GM19035 (cell line): Measurements from ENCODE around the gene TNIP3.
"Not testable (repeated sequence)": the region's sequence is repeated elsewhere in the genome, so short reads cannot be mapped to it uniquely, and the experiment has no call there.

ENCODE experiments used
- ATAC-seq: cut with Tn5 transposase; IDR thresholded peaks from one replicate; pipeline ENCODE4 v1.9.1; 2021; ENCODE audit not compliant: unreplicated experiment

The TNIP3 gene, protein sequence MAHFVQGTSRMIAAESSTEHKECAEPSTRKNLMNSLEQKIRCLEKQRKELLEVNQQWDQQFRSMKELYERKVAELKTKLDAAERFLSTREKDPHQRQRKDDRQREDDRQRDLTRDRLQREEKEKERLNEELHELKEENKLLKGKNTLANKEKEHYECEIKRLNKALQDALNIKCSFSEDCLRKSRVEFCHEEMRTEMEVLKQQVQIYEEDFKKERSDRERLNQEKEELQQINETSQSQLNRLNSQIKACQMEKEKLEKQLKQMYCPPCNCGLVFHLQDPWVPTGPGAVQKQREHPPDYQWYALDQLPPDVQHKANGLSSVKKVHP

DNA sequence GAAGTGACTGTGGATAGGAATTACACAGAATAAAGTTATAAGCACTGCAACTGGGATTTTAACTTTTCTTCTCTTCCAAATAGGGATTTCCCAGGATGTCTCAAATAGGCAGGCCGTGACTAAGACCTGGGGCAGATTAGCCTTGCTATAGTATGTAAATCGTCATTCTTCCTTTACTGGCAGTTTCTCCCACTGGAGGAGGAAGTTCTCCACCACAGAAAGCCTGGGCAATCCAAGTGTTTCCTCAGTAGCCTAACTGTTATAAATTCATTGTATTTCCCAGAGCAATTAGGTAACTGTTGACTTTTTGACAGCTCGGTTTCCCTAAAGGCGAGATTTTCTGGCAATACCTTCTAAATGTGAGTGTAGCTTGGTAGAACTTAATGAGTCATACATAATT lies at the start of gene TNIP3:
Gene TNIP3, minus strand, starts transcription at position 31 of the 400 bp plus-strand sequence. CDS start 196 bp downstream, outside the sequence.
- ATAC-seq, result no peak

DNA sequence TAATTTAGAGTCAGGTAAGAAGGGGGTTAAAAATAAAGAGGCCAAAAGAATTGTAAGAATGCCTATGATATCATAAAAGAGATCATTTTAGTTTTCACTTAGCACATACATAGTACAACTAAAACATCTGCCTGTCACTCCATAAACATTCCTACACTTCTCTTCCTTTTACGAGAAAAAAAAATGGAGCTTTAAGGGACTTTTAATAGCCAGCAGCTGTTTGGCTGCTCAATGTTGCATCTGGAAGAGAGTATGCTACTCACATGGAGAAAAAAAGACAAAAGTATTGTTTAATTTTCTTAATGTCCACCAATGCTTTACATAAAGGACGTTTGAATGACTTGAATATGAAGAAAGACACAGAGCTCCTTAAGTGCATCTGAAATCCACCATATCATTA lies 48.7 kb upstream of the TNIP3 start:
- no peak for ATAC-seq

DNA sequence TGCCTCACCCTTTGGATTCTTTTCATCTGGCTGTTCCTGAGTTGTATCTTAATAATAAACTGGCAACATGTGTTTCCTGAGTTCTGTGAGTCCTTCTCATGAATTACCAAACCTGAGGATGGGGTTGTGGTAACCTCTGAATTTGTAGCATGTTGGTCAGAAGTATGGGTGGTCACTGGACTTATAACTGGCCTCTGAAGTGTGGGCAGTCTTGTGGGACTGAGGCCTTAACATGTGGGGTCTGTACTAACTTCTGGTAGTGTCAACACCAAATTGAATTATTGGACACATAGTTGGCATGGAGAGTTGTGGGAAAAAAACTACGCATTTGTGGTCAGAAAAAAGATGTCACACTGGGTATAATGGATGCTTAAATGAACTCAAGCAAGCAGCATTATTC lies 45.0 kb upstream of the TNIP3 start:
- no peak for ATAC-seq

DNA sequence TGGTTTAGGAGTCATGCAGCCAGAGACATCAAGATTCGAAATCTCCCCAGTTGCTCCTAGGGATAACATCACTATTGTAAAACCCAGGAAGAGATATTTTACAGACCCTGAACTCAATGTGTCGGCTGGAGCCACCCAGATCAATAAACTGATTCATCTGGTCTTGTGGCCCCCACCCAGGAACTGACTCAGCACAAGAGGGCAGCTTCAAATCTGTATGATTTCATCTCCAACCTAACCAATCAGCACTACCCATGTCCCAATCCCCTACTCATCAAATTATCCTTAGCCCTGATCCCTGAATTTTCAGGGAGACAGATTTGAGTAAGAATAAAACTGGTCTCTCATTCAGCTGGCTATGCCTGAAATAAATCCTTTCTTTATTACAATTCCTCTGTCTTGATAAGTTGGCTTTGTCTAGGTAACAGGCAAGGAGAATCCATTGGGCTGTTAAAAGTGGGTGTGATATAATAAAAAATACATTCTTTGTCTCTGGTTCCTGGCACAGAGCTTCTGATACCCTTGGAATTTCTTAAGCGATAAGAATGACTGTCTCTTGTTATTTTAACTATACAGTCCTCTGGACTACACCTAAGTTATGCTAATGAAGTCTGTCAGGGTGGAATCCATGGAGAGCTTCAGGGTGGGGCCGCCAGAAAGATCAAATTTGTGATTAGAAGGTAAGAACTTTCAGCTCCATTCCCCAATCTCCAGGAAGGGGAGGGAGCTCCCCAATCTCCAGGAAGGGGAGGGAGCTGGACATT lies 44.3 kb upstream of the TNIP3 start:
- no peak for ATAC-seq

DNA sequence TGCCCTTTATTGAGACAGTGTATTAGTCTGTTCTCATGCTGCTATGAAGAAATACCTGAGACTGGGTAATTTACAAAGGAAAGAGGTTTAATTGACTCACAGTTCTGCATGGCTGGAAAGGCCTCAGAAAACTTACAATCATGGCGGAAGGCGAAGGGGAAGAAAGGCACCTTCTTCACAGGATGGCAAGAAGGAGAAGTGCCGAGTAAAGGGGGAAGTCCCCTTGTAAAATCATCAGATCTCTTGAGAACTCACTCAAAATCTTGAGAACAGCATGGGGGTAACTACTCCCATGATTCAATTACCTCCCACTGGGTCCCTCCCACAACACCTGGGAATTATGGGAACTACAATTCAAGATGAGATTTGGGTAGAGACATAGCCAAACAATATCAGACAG lies 41.7 kb upstream of the TNIP3 start:
- ATAC-seq, result not testable (repeated sequence)

DNA sequence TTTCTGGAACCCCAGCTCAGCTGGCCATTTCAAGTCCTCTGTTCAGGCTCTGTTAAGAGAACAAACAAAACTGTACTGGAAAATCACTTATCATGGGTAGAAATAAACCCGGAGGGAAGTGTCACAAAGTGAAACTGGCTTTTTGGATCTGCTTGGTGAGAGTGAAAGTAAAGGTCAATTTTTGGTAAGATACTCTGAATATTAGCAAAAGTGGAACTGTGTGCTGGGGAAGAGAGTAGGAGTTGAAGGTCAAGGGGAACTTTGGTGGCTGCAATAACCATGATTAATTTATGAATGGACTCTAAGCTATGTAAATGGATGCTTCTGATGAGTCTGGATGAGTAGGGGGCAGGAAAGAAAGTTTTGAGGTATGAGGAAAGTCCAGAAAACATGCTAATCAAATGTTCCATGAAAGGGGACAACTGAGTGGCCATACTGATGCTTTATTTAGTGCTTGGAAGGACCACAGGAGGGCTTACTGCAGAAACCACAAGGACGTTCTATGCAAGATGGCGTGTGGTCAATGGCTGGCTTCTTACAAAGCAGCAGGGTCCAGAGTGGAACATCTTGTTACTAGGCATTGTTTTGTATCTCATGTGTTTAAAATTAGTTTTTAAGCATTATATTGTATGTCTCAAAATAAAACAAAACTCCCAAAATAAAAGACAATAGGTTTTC lies 36.8 kb upstream of the TNIP3 start:
- peak; percentile 67 for ATAC-seq

DNA sequence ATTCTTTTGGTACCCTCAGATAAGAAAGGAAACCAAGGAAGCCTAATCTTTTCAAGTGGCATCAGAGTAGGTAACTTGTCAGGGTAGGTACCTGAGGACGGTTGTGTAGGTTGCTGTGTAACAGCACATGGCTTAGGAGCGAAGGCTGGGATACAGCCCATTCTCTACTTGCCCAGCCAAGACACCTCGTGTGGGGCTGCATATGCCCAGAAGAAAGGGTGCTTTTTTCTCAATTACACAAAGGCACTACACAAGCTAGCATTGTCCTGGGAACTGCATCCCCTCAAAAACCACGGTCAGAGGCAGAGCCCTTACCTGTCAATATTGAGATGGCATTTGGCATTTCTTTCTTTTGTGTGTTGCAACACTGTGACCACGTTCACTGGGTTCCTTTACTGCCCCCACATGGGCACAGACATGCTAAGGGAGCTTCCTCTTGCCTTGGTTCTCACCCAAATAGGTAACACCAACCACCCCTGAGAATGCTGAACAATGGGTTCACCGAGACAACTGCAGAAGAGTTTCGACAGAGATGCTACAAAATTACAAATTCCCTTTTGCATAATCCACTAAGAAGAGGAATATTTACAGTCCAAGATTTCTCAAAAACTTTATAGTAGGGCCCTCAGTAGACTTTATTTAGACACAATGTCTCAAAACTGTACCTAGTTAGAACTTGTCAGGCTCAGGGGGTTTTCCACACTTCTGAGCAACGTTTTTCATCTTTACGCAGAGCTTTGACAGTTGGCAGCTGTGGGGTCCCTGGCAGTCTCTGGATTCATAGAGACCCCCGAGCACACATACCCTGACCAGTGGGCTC lies 35.8 kb upstream of the TNIP3 start:
- peak; percentile 84 for ATAC-seq

DNA sequence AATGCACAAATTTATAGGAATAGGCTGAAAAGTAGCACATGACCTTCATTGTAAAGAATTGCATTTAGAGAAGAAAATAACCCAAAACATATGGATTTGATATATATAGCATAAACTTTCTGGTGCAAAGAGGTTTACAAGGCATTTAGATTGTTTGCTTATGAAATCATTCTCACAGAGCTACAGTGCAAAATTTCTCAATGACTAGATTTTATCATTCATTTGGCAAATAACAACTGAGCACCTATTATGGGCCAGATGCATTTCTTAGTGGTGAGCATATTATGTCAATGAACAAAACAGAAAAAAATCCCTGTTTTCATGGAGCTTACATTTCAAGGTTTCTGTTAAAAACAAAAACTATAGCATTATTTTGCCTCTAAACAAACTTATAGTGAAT lies 34.1 kb upstream of the TNIP3 start:
- ATAC-seq, result no peak

DNA sequence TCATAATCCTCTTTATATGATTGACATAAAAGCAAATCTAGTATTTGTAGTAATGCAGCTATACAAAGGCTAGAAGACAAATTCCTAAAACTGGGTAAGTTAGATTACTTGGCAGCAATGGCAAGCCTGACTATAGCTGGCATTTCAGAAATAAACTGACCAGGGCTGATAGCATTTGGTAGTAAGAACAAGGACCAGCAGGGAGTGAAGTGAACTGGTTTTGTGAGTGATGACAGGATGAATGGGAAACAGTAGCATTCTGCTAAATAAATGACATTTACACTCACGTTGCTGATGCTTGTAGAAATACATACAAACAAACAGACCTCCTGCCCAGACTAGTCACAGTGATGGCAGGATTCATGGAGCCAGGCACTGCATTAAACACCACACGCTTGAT lies 31.5 kb upstream of the TNIP3 start:
- no peak for ATAC-seq

DNA sequence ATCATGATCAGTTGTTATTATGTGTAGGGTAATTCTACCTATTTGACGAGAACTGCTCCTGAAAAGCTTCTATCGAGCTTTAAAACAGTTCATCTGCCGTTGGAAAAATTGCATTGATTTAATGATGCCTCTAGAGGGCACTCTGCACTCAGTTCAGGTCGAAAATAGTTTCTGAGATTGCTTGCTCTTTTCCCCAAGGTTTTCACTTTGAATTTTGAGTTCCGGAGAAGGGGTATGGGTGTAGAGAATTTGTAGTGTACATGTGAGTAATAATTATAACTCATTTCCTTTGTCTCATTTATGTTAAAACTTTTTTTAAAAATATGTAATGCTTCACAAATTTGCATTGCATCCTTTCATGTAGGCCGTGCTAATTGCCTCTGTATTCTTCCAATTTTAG lies 28.4 kb upstream of the TNIP3 start:
- peak; percentile 35 for ATAC-seq

DNA sequence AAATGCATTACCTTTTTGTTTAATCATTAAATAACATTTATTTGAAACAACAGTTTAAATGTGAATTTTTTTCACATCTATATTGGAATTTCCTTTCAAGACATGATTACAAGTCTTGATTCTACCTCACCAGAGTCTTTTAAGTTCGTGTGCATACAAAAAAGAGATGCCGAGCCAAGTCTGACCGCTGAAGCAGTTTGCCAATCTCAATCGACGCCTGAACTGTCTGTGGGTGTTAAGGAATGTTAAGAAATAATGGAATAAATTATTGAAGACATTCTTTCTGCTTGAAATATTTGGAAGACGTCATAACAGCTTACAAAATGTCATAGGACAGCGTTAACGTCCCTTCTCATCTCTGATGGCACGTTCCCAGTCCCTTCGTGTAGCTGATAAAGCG lies 27.9 kb upstream of the TNIP3 start:
- no peak for ATAC-seq

DNA sequence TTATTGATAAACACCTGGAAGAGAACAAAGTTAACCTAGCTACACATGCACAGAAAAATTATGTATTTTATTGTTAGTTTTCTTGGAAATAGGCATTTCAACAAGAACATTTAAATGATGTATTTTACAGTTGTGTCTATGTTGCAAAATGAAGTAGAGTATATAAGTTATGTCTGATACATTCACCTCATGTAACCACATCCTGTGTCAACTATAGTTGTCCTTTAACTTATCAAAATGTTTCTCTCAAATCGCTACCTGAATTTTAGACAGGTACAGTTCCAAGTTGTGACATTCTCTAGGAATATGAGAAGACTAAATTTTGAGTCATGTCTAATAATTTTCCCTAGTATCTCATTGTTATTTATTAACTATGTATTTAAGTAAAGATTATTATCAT lies 27.2 kb upstream of the TNIP3 start:
- ATAC-seq, result no peak

DNA sequence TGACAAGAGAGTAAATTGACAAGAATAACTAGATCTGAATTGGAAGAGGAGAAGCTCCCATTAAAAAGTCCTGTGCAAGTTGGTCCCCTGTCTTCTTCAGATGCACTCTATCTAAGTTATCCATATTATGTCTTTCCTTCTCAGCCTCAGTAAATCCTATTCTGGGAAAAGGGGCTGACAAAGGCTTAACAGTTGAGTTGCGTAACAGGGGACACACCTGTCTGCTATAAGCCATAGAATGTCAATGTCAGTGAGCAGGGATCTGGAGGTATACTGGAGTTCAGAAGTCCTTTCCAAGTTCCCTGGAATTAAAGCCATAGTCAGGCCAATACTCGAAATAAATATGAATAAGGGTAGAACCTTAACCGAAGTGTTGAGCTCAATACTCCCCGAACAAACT lies 26.3 kb upstream of the TNIP3 start:
- no peak for ATAC-seq

DNA sequence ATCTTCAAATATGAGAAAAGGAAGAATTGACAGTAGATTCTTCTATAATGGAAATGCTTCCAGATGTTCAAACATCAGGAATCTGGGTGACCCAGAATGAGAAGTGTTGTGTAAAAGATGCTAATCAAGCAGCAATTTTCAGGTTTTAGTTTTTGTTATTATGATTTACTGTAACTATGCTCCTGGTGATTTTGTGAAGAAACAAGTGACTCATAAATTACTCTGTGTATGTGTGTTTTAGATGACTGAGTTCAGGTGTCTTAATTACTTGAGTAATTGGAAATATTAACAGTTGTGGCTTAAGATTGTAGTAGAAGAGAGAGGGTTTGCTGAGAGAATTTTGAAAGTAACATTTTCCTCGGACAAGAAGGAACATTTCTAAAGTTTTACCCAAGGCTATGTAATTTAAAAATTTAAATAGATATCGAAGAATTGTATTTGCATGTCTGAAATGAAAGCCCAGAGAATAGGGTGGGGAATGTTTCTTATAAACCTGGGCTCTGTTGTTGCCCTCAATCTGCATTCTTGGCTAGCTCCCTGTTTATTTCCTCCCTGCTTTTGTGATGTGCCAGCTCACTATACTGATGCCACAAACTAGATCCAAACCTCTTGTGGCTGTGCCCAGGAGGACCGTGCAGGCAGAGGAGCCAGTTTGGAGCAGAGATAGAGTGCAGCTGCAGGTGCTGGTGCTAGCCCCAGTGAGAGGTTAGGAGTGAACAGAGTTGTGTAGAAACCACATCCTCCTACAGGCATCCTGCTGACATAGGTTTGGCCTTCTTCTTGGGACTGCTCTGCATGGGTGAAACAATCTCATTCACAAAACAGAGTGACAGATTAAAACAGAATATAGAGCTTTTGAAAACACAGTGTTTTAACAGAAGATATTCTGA lies 25.4 kb upstream of the TNIP3 start:
- ATAC-seq, result peak; percentile 96

DNA sequence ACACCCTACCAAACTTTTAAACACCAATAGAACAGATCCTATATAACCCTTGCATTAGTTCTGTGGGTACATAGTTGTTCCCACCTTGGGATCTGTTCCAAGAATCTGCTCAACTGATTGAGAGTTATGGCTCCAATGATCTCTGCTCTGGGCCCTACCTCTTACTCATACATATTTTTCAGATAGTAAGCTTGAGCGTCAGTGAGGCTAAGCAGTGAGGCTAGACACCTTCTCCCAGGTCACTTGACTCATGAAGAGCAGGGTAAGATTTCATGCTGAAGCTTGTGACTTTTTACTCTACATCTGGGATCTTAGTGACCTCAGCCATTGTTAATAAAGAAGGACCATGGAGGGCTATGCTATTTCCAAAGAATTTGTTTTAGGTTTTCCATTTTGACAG lies 23.1 kb upstream of the TNIP3 start:
- ATAC-seq, result no peak

DNA sequence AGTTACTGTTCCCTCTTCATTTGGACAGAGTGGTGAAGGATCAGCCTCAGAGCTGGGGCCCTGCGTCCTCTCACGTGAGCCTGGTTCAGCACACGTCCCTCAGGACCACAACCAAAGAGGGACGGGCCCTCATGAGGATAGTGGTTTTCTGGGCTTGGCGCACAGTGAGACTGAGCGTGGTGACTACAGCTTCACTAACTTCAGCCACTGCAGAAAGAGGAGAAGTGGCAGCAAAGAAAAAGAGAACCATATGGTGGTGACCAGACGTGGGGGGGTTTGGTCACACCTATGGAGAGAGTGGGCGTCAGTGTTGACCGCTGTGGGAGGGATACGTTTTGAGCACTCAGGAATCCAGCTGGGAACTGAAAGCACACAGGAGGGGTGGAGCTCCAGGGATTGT lies 21.8 kb upstream of the TNIP3 start:
- no peak for ATAC-seq

DNA sequence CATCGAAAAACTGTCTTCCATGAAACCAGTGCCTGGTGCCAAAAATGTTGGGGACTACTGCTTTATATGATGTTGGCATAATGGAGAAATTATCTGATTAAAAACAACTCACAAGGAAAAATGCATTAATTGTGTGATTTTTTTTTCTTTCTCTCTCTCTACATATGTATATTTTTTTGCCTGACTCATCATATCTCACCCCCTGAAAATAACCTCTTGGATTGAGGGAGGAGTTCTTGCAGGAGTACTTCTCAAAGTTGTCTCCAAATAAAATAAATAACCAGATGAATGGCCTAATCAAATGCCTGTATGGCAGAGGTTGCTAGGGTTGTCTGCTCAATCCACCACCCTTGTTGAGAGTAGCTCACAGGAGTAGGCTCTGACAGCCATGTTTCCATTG lies 19.9 kb upstream of the TNIP3 start:
- ATAC-seq, result no peak

DNA sequence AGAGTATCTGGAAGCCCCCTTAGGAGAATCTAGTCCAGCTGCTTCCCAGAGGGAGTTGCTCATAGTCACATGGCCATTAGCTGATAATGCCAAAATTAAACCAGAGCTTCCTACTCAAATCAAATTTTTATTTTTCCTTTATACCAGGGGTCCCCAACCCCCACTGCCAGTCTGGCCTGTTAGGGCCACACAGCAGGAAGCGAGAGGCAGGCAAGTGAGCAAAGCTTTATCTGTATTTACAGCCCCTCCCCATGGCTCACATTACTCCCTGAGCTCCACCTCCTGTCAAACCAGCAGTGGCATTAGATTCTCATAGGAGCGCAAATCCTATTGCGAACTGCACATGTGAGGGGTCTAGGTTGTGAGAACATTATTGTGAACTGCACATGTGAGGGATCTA lies 19.2 kb upstream of the TNIP3 start:
- ATAC-seq, result no peak

DNA sequence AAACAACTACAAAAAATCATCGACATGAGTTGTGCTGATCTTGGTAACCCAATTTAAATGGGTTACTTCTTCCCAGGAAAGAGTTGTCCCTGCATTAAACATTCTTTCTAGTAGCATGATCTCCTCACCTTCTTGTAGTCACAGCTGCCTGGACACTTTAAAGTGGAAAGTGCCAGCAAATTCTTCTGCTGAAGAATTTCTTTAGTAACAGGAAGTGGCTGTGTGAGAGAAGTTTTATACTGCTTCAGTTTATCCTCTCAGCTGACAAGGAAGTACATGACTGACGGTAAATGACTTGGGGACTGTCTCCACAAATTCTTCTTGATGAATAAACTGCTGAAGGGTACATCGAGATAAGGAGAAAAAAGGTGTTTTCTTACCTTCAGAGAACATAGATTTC lies 18.2 kb upstream of the TNIP3 start:
- no peak for ATAC-seq

DNA sequence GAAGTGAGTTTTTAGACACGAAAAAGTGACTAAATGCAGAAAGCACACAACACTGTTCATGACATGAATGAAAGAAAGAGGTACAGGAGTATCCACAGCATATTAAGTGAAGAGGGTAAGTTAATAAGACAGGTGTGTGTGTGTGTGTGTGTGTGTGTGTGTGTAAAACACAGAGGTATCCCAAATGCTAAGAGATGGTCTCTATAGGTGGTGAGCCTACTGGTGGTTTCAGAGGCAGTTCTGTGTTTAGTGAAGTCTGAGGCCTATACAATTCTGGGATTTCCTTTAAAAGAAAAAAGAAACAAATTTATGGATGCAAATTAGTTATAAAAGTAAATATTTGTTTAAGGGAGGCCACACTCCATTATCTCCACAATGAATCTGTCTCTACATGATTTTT lies 17.4 kb upstream of the TNIP3 start:
- ATAC-seq, result no peak
